Stimulated activated CD4-positive, alpha-beta T cell treated with anti-CD3 and anti-CD28 coated beads, Interleukin-2, amount 100 ng/mL, for 24 hours (primary cell): ENCODE results near the gene PHKA2.
A peak's percentile ranks its signal among the peaks of the same experiment; 100 is the strongest.
"Not testable (repeated sequence)": the region's sequence is repeated elsewhere in the genome, so short reads cannot be mapped to it uniquely, and the experiment has no call there.

Experiments
- DNase-seq, 2 donors: peaks; one replicate each; pipeline ENCODE4 v3.0.0-alpha.2; 2020

Gene PHKA2

GRCh38 chrX:18983666-18984380 lies at the start of gene PHKA2:
Gene PHKA2 (minus strand): TSS chrX:18984114. CDS start chrX:18983932, 182 bp downstream.
- peak; percentile 48 to 62 for DNase-seq

GRCh38 chrX:19030805-19031204 lies 46.9 kb upstream of the PHKA2 start:
- DNase-seq, result no peak

GRCh38 chrX:19028560-19028959 lies 44.6 kb upstream of the PHKA2 start:
- DNase-seq, result no peak

GRCh38 chrX:19024366-19024765 lies 40.5 kb upstream of the PHKA2 start:
- no peak for DNase-seq

GRCh38 chrX:19019996-19020395 lies 36.1 kb upstream of the PHKA2 start:
- DNase-seq, result no peak

GRCh38 chrX:19017271-19017670 lies 33.4 kb upstream of the PHKA2 start:
- no peak for DNase-seq

GRCh38 chrX:19016614-19017013 lies 32.7 kb upstream of the PHKA2 start:
- DNase-seq, result not testable (repeated sequence)

GRCh38 chrX:19007868-19008267 lies 24.0 kb upstream of the PHKA2 start:
- no peak for DNase-seq

- DNase-seq, result no peak
These were observed 23.1 kb upstream of the PHKA2 start for GRCh38 chrX:19007011-19007410.

- DNase-seq, result no peak
These were observed 22.0 kb upstream of the PHKA2 start for GRCh38 chrX:19005909-19006308.

GRCh38 chrX:19003756-19004155 lies 19.8 kb upstream of the PHKA2 start:
- no peak for DNase-seq

- no peak for DNase-seq
These were observed 14.7 kb upstream of the PHKA2 start for GRCh38 chrX:18998653-18999052.

- no peak for DNase-seq
These were observed 14.0 kb upstream of the PHKA2 start for GRCh38 chrX:18997916-18998315.

- no peak for DNase-seq
These were observed 12.6 kb upstream of the PHKA2 start for GRCh38 chrX:18996536-18996935.

- DNase-seq, result no peak
These were observed 11.3 kb upstream of the PHKA2 start for GRCh38 chrX:18995221-18995620.

GRCh38 chrX:18994713-18995112 lies 10.8 kb upstream of the PHKA2 start:
- DNase-seq, result no peak

GRCh38 chrX:18992829-18993228 lies 8.9 kb upstream of the PHKA2 start:
- DNase-seq, result no peak

GRCh38 chrX:18985186-18985435 lies 1.2 kb upstream of the PHKA2 start:
- DNase-seq, result no peak

GRCh38 chrX:18984381-18985185 lies 669 bp upstream of the PHKA2 start:
- peak; percentile 83 to 84 for DNase-seq

GRCh38 chrX:18981124-18981807 lies 2.6 kb downstream of the PHKA2 start:
- no peak for DNase-seq

- not testable (repeated sequence) for DNase-seq
These were observed 3.7 kb downstream of the PHKA2 start for GRCh38 chrX:18980262-18980661.

- DNase-seq, result no peak
These were observed 8.9 kb downstream of the PHKA2 start for GRCh38 chrX:18974993-18975392.

- no peak for DNase-seq
These were observed 10.3 kb downstream of the PHKA2 start for GRCh38 chrX:18973527-18974192.
